PFSK-1 (cell line): ENCODE measurements around the gene MEGF9.

ENCODE experiments used
- FOXP2 ChIP-seq: optimal IDR thresholded peaks from 2 replicates; pipeline ENCODE3; 2011; ENCODE audit warnings: borderline replicate concordance, control low read depth, inconsistent platforms; ENCODE audit not compliant: insufficient read depth; ENCODE audit errors: extremely low read length, extremely low read depth
- POLR2AphosphoS5 ChIP-seq: IDR thresholded peaks from 2 replicates; pipeline ENCODE4 v1.6.1; 2012; ENCODE audit warnings: low read depth, mild to moderate bottlenecking, control low read depth, low read length, moderate library complexity
- SIN3A ChIP-seq: IDR thresholded peaks from 2 replicates; pipeline ENCODE4 v1.6.1; 2012; ENCODE audit warnings: mild to moderate bottlenecking, low read length, moderate library complexity, borderline replicate concordance; ENCODE audit not compliant: insufficient read depth
- TAF1 ChIP-seq: IDR thresholded peaks from 2 replicates; pipeline ENCODE4 v1.6.1; 2012; ENCODE audit warnings: low read length, control low read depth, borderline replicate concordance; ENCODE audit not compliant: insufficient read depth
- TF ChIP-seq, protein P1 (sequence below), 2 experiments: IDR thresholded peaks; 2 replicates each; pipeline versions ENCODE4 v1.6.1 to v1.8.0; 2011 to 2012; ENCODE audit warnings: low read depth in 2 of 2, low read length in 2 of 2, control low read depth in 1 of 2, inconsistent platforms in 1 of 2, mild to moderate bottlenecking in 1 of 2, moderate library complexity in 1 of 2; ENCODE audit not compliant: insufficient read depth in 1 of 2

Gene MEGF9

DNA sequence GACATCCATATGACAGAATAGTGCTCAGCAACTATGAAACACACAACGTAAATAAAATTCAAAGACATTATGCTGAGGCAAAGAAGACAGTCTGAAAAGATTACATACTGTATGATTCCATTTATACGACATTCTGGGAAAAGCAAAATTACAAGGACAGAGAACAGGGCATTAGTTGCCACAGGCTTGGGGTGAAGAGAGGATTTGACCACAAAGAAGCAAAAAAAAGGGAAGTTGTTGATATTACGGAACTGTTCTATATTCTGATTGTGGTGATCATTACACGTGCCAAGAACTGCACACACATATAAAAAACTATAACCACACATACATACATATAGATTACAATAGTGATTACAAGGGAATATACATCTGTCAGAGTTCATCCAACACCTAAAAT is 158.4 kb downstream of the MEGF9 start:
- TF ChIP-seq FOXP2 (no peak), TAF1 (no peak), POLR2AphosphoS5 (no peak), SIN3A (no peak)
- TF ChIP-seq, protein P1, sequence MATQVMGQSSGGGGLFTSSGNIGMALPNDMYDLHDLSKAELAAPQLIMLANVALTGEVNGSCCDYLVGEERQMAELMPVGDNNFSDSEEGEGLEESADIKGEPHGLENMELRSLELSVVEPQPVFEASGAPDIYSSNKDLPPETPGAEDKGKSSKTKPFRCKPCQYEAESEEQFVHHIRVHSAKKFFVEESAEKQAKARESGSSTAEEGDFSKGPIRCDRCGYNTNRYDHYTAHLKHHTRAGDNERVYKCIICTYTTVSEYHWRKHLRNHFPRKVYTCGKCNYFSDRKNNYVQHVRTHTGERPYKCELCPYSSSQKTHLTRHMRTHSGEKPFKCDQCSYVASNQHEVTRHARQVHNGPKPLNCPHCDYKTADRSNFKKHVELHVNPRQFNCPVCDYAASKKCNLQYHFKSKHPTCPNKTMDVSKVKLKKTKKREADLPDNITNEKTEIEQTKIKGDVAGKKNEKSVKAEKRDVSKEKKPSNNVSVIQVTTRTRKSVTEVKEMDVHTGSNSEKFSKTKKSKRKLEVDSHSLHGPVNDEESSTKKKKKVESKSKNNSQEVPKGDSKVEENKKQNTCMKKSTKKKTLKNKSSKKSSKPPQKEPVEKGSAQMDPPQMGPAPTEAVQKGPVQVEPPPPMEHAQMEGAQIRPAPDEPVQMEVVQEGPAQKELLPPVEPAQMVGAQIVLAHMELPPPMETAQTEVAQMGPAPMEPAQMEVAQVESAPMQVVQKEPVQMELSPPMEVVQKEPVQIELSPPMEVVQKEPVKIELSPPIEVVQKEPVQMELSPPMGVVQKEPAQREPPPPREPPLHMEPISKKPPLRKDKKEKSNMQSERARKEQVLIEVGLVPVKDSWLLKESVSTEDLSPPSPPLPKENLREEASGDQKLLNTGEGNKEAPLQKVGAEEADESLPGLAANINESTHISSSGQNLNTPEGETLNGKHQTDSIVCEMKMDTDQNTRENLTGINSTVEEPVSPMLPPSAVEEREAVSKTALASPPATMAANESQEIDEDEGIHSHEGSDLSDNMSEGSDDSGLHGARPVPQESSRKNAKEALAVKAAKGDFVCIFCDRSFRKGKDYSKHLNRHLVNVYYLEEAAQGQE (IDR thresholded peaks at IDR 0.05; ENCODE audit: insufficient read depth in 1 of 2, low read depth in 2 of 2, low read length in 2 of 2), result no peak
